PFSK-1 (cell line): ENCODE results near the gene IDH3G.

ENCODE experiments used
- FOXP2 ChIP-seq: optimal IDR thresholded peaks from 2 replicates; pipeline ENCODE3; 2011; ENCODE audit warnings: borderline replicate concordance, control low read depth, inconsistent platforms; ENCODE audit not compliant: insufficient read depth; ENCODE audit errors: extremely low read length, extremely low read depth
- POLR2AphosphoS5 ChIP-seq: IDR thresholded peaks from 2 replicates; pipeline ENCODE4 v1.6.1; 2012; ENCODE audit warnings: low read depth, mild to moderate bottlenecking, control low read depth, low read length, moderate library complexity
- SIN3A ChIP-seq: IDR thresholded peaks from 2 replicates; pipeline ENCODE4 v1.6.1; 2012; ENCODE audit warnings: mild to moderate bottlenecking, low read length, moderate library complexity, borderline replicate concordance; ENCODE audit not compliant: insufficient read depth
- TAF1 ChIP-seq: IDR thresholded peaks from 2 replicates; pipeline ENCODE4 v1.6.1; 2012; ENCODE audit warnings: low read length, control low read depth, borderline replicate concordance; ENCODE audit not compliant: insufficient read depth
- TF ChIP-seq, protein P1 (sequence below), 2 experiments: IDR thresholded peaks; 2 replicates each; pipeline versions ENCODE4 v1.6.1 to v1.8.0; 2011 to 2012; ENCODE audit warnings: low read depth in 2 of 2, low read length in 2 of 2, control low read depth in 1 of 2, inconsistent platforms in 1 of 2, mild to moderate bottlenecking in 1 of 2, moderate library complexity in 1 of 2; ENCODE audit not compliant: insufficient read depth in 1 of 2

DNA sequence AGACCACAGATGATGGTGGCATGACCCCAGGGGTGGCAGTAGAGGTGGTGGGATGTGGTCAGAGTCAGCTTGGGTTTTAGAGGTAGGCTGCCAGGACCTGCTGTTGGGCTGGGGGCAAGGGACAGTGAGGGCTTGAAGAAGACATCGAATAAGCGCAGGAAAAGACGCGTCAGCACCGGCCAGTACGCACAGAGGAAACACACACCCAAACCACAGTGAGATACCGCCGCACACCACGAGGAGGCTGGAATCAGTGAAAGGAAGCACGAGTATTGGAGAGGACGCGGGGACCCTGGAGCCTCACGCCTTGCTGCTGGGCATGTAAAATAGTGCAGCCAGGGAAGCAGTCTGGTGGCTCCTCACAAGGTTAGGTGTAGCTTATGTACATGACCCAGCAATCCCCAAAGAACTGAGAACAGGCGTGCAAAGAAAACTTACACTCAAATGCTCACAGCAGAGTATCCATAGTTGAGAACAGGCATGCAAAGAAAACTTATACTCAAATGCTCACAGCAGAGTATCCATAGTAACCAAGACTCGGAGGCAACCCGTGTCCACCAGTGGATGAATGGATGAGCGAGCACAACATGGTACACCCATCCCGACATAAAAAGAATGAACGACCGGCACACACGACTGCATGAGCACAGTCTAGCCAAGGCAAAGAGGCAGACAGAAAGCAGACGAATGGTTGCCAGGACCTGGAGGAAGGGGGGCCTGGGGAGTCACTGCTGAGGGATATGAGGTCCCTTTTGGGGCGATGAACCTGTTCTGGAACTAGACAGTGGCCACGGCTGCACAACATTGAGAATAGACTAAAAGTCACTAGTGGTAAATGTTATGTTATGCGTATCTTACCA is 22.9 kb upstream of the IDH3G start:
- no peak for TF ChIP-seq POLR2AphosphoS5
- TF ChIP-seq, protein P1, sequence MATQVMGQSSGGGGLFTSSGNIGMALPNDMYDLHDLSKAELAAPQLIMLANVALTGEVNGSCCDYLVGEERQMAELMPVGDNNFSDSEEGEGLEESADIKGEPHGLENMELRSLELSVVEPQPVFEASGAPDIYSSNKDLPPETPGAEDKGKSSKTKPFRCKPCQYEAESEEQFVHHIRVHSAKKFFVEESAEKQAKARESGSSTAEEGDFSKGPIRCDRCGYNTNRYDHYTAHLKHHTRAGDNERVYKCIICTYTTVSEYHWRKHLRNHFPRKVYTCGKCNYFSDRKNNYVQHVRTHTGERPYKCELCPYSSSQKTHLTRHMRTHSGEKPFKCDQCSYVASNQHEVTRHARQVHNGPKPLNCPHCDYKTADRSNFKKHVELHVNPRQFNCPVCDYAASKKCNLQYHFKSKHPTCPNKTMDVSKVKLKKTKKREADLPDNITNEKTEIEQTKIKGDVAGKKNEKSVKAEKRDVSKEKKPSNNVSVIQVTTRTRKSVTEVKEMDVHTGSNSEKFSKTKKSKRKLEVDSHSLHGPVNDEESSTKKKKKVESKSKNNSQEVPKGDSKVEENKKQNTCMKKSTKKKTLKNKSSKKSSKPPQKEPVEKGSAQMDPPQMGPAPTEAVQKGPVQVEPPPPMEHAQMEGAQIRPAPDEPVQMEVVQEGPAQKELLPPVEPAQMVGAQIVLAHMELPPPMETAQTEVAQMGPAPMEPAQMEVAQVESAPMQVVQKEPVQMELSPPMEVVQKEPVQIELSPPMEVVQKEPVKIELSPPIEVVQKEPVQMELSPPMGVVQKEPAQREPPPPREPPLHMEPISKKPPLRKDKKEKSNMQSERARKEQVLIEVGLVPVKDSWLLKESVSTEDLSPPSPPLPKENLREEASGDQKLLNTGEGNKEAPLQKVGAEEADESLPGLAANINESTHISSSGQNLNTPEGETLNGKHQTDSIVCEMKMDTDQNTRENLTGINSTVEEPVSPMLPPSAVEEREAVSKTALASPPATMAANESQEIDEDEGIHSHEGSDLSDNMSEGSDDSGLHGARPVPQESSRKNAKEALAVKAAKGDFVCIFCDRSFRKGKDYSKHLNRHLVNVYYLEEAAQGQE (IDR thresholded peaks at IDR 0.05; ENCODE audit: insufficient read depth in 1 of 2, low read depth in 2 of 2, low read length in 2 of 2), result no peak
- TF ChIP-seq SIN3A, result no peak
- no peak for TF ChIP-seq TAF1
- TF ChIP-seq FOXP2, result no peak
